PC-9 (cell line): ENCODE measurements around the gene ATP6V1G2. TPM values are rescaled to one million over a fixed set of nuclear protein-coding genes. Genes with fewer than 3 reads are reported as not detected.

ENCODE experiments used
- BruUV-seq: library from RNA; stranded (reverse); fragments of 400-500 nt; replicated peaks from 2 replicates; lab custom pipeline; 2021; lab: Mats Ljungman, UMichigan
- CTCF ChIA-PET: fragments of 300-600 bp; sonication (Branson Sonifier 250); formaldehyde crosslinking; loops from one replicate; lab custom pipeline; 2022; ENCODE audit warnings: antibody characterized with exemption; lab: Charles Lee
- POLR2A ChIA-PET: fragments of 300-600 bp; sonication (Branson Sonifier 250); formaldehyde crosslinking; loops from one replicate; lab custom pipeline; 2022; ENCODE audit warnings: antibody characterized with exemption; ENCODE audit not compliant: unreplicated experiment; lab: Charles Lee
- DNase-seq, 2 experiments: peaks; one replicate each; pipeline versions ENCODE4 v3.0.0 to v3.0.0-alpha.2; 2015 to 2022; ENCODE audit warnings: mixed read lengths in 1 of 2
- H2AFZ ChIP-seq: fragments of 200-600 bp; sonication (generic); 2 replicates; pipeline ENCODE4 v1.8.1; 2017; ENCODE audit warnings: antibody characterized with exemption
- H3F3A ChIP-seq: fragments of 200-600 bp; sonication (generic); 2 replicates; pipeline ENCODE4 v1.8.1; 2017; ENCODE audit warnings: antibody characterized with exemption, mild to moderate bottlenecking, low read depth; ENCODE audit not compliant: insufficient read depth
- H3K27ac ChIP-seq: fragments of 200-600 bp; sonication (generic); 2 replicates; pipeline ENCODE4 v1.6.1; 2016; ENCODE audit warnings: mixed run types
- H3K27me3 ChIP-seq: fragments of 200-600 bp; sonication (generic); 2 replicates; pipeline ENCODE4 v1.6.1; 2016; ENCODE audit warnings: low read depth, mixed run types; ENCODE audit not compliant: insufficient read depth
- H3K36me3 ChIP-seq: fragments of 200-600 bp; sonication (generic); 2 replicates; pipeline ENCODE4 v1.6.1; 2016; ENCODE audit warnings: low read depth, mixed run types
- H3K4me1 ChIP-seq: fragments of 200-600 bp; sonication (generic); replicated peaks from 2 replicates; pipeline ENCODE4 v1.6.1; 2016; ENCODE audit warnings: mixed run types; ENCODE audit not compliant: insufficient read depth
- H3K4me2 ChIP-seq: fragments of 200-600 bp; sonication (generic); 2 replicates; pipeline ENCODE4 v1.6.1; 2017; ENCODE audit warnings: mixed run types
- H3K4me3 ChIP-seq: fragments of 200-600 bp; sonication (generic); 2 replicates; pipeline ENCODE4 v1.6.1; 2016; ENCODE audit warnings: mixed run types
- H3K79me2 ChIP-seq: fragments of 200-600 bp; sonication (generic); 2 replicates; pipeline ENCODE4 v1.6.1; 2017; ENCODE audit warnings: low read depth, mixed run types
- H3K9me2 ChIP-seq: fragments of 200-600 bp; sonication (generic); 2 replicates; pipeline ENCODE4 v1.8.1; 2017; ENCODE audit warnings: mild to moderate bottlenecking; ENCODE audit not compliant: insufficient read depth
- H3K9me3 ChIP-seq: fragments of 200-600 bp; sonication (generic); 2 replicates; pipeline ENCODE4 v1.8.1; 2016; ENCODE audit warnings: low read depth; ENCODE audit not compliant: insufficient read depth
- H4K20me1 ChIP-seq: fragments of 200-600 bp; sonication (generic); 2 replicates; pipeline ENCODE4 v1.8.1; 2017; ENCODE audit not compliant: insufficient read depth
- CTCF ChIP-seq: fragments of 200-600 bp; sonication (generic); conservative IDR thresholded peaks from 2 replicates; pipeline ENCODE4 v1.6.1; 2017; ENCODE audit warnings: mixed run types, antibody characterized with exemption, mild to moderate bottlenecking, moderate library complexity
- EZH2 ChIP-seq: fragments of 200-600 bp; sonication (generic); IDR thresholded peaks from 2 replicates; pipeline ENCODE4 v1.8.0; 2017; ENCODE audit warnings: antibody characterized with exemption, low read depth
- intact Hi-C: fragments of 100-400 bp; cut with micrococcal nuclease; formaldehyde crosslinking; loops from one replicate; pipeline ENCODE4 v1.10.0; 2022; ENCODE audit not compliant: unreplicated experiment
- total RNA-seq: library from RNA; stranded (reverse); gene quantifications from 2 replicates; pipeline ENCODE4 v1.2.3, GENCODE V29; 2021

Gene ATP6V1G2
- total RNA-seq, 1 experiment from 2014 or later: 1.8 TPM

GRCh38 chr6:31573239-31574105 lies 27.1 kb upstream of the ATP6V1G2 start:
- H3K9me3 ChIP-seq: no peaks in the 10 kb centered on the region
- H3F3A ChIP-seq: peaks cover 5% of the 10 kb centered on the region; the same call in 1 of the 2 replicates
- DNase-seq: no peak
- no peaks in the 10 kb centered on the region for H3K79me2 ChIP-seq
- H3K4me3 ChIP-seq: no peak overlapping the region
- H3K4me1 ChIP-seq: 0 out of 2 replicates have a peak, but pooled peaks cover 5% of the 10 kb centered on the region
- no peak overlapping the region for H3K27ac ChIP-seq
- H3K4me2 ChIP-seq: no peak overlapping the region
- no peaks in the 10 kb centered on the region for H4K20me1 ChIP-seq
- 0 out of 2 replicates have a peak, but pooled peaks cover 5% of the 10 kb centered on the region for H3K27me3 ChIP-seq
- H3K9me2 ChIP-seq: no peaks in the 10 kb centered on the region
- BruUV-seq: no TSS peak
- ChIA-PET CTCF (no interaction called here), POLR2A (no interaction called here)
- intact Hi-C loops: no loop called here
- H3K36me3 ChIP-seq: no peaks in the 10 kb centered on the region
- TF ChIP-seq CTCF: no peak
- no peak for TF ChIP-seq EZH2
- no peak overlapping the region for H2AFZ ChIP-seq

- CTCF ChIA-PET: no interaction called here
Observed at GRCh38 chr6:31572041-31572911, 25.9 kb upstream of the ATP6V1G2 start, which contains the start of gene LTA. TSS of gene LTA (plus strand) at chr6:31572289. CDS start at chr6:31572743, 454 bp downstream.

More at GRCh38 chr6:31572041-31572911, 25.9 kb upstream of the ATP6V1G2 start, which contains the start of gene LTA:
- no peaks in the 10 kb centered on the region for H3F3A ChIP-seq
- H3K36me3 ChIP-seq: no peaks in the 10 kb centered on the region
- no peak within 1 kb of the TSS for H3K4me3 ChIP-seq
- no peaks in the 10 kb centered on the region for H4K20me1 ChIP-seq
- no peak for TF ChIP-seq EZH2
- no peak for TF ChIP-seq CTCF
- POLR2A ChIA-PET: no interaction called here
- H3K27ac ChIP-seq: no peak within 1 kb of the TSS
- no peak within 1 kb of the TSS for H2AFZ ChIP-seq
- no TSS peak for BruUV-seq
- no peaks in the 10 kb centered on the region for H3K79me2 ChIP-seq
- H3K9me3 ChIP-seq: no peaks in the 10 kb centered on the region
- DNase-seq: no peak
- intact Hi-C loops: no loop called here
- H3K9me2 ChIP-seq: no peaks in the 10 kb centered on the region
- 0 out of 2 replicates have a peak, but pooled peaks cover 5% of the 10 kb centered on the region for H3K27me3 ChIP-seq
- no peaks in the 10 kb centered on the region for H3K4me1 ChIP-seq
- H3K4me2 ChIP-seq: no peak within 1 kb of the TSS
